ENCODE data around the gene GALC.
A peak's percentile ranks its signal among the peaks of the same experiment; 100 is the strongest.

The GALC gene

DNA sequence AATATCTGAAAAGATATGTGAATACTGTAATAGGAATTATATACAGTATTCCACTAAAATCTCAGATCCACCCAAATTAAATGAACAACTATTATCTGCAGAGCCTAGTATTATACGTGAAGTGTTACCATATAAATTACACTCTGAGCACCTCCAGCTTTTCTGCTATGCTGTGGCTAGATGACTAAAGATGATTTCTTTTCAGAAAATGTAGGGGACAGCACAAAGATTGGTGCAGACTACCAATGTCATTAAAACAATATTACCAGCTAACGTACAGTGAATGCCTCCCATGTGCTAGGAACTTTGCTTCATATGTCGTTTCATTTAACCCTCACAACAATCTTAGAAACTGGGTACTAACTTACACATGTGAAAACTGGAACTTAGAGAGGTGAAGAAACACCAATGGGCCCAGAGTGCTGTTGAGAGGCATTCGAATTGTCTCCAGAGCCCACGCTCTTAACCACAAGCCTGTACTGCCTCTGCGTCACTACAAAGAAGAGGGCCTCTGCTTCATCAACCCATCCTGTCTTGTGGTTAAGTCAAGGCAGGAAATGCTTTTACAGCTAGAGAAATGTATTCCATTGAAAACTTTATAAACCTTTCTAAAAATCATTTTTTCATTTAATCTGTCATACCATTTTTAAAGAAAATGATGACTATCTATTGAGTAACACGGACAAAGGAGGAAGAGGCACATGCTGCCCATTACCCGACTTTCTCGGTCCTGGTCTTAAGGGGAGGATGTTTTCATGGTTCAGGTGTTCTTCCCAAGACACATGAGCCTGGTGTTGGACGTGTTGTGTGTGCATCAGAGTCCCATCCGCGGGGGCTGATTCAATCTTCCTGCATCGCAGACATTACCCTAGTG is 13.2 kb upstream of the GALC start:
- peak; percentile 43 to 47 for DNase-seq (ENCODE audit: low read depth in 2 of 2)

DNA sequence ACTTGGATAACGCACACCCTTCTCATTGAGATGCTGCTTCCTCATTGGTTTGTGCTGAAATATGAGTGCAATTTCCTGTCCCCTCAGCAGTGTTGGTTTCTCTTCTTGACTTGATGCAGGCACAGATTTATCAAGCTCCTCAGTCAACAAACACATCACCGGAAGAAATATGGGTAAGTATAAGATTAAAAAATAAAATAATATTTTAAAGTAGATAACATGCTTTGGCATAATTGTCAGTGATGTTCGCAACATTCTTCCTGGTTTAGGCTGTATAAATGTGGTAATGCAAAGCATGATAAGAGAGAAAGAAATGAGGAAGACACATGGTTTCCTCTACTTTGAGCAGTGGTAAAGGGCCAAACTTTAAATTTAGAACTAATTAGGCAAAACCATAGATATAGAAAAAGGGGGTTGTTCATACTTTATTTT is 12.1 kb upstream of the GALC start, which contains the start of gene GPR65:
GPR65 (plus strand) TSS at position 86 of the 432 bp plus-strand sequence. CDS start 5,713 bp downstream, outside the sequence.
- DNase-seq (ENCODE audit: low read depth in 2 of 2), result no peak

- no peak for DNase-seq (ENCODE audit: low read depth in 2 of 2)
Measured at GRCh38 chr14:88004506-88005036, 11.6 kb upstream of the GALC start.

- no peak for DNase-seq (ENCODE audit: low read depth in 2 of 2)
Measured at GRCh38 chr14:88003425-88003824, 10.4 kb upstream of the GALC start.

DNA sequence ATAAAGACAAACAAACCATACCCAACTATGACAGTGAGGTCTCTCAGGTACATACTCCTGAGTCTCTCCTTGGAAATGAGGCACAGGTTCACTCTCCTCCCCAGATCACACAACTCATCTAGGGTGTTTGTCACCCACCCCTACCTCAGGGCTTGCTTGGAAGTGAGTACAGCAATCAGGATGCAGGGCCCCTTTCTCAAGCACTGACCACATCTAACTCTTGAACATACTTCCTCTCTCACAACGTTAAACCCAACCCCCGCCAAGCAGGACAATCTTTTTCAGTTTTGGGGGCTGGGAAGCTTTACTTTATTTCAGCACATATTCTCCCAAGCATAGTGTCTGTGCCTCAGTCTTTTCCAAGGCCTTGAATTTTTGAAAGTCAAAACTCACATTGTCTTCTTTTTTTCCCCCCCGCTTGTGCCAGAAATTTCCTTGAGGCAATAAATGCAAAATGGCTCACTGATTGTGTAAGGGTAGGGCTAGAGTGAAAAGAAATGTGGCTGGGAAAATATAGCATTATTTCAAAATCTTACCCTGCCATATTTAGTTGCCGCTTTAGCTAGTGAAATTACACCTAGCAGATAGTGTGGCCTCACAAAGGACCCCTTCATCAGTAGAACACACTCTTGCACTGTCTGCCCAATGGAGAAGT is 9.6 kb upstream of the GALC start:
- DNase-seq (ENCODE audit: low read depth in 2 of 2), result no peak

- DNase-seq (ENCODE audit: low read depth in 2 of 2), result no peak
Measured at GRCh38 chr14:87999277-87999676, 6.3 kb upstream of the GALC start.

GRCh38 chr14:87998482-87998881 is 5.5 kb upstream of the GALC start:
- DNase-seq (ENCODE audit: low read depth in 2 of 2), result no peak

DNA sequence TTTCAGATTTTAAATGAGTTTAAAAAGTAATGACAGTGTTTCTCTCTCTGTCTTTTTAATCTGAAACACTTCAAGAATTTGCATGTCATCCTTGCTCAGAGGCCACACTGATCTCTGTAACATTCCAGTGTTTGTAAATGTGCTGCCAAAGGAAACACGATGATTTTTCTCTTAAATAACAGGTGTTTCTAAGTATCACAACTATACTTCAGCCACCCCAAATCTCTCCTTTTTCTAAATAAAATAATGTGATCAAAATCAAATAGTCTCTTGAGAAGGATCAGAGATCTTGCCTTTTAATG is 3.3 kb upstream of the GALC start:
- no peak for DNase-seq (ENCODE audit: low read depth in 2 of 2)

GRCh38 chr14:87995500-87996290 is 2.7 kb upstream of the GALC start:
- no peak for DNase-seq (ENCODE audit: low read depth in 2 of 2)

- no peak for DNase-seq (ENCODE audit: low read depth in 2 of 2)
Measured at GRCh38 chr14:87994974-87995373, 2.0 kb upstream of the GALC start.

DNA sequence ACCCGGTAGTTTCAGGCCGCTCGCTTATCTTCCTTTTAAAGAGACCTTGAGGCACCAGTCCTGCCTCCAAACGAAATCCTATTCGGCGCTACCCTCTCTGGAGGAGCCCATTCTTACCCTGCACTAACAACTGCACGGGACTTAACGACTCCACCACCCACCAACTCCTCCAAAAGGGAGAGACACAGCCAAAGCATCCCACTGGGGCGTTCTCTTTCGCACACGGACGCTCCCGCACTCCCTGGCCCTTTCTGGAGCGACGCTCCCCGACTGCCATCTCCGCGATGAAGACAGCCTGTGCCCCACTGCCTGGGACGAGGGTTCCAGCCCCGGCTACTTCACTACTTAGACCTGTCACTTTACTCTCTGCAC is 650 bp downstream of the GALC start:
- DNase-seq (ENCODE audit: low read depth in 2 of 2), result peak in 1 of 2 experiments; percentile 1

- no peak for DNase-seq (ENCODE audit: low read depth in 2 of 2)
Measured at GRCh38 chr14:87990682-87991081, 2.3 kb downstream of the GALC start.

DNA sequence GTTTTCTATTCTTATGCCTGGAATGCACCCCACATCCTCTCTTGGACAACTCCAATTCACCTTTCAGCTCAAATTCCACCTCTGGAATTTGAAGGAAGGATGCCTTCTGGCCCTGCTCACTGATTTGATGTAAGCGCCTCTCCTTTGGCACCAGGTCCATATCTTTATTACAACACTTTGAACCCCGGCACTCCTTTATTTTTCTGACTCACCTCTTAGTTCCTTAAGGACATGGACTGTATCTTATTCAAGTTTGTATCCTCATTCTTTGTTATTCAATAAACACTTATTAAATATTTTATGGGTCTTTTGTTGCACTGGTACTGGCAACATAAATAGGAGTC is 3.1 kb downstream of the GALC start:
- no peak for DNase-seq (ENCODE audit: low read depth in 2 of 2)

DNA sequence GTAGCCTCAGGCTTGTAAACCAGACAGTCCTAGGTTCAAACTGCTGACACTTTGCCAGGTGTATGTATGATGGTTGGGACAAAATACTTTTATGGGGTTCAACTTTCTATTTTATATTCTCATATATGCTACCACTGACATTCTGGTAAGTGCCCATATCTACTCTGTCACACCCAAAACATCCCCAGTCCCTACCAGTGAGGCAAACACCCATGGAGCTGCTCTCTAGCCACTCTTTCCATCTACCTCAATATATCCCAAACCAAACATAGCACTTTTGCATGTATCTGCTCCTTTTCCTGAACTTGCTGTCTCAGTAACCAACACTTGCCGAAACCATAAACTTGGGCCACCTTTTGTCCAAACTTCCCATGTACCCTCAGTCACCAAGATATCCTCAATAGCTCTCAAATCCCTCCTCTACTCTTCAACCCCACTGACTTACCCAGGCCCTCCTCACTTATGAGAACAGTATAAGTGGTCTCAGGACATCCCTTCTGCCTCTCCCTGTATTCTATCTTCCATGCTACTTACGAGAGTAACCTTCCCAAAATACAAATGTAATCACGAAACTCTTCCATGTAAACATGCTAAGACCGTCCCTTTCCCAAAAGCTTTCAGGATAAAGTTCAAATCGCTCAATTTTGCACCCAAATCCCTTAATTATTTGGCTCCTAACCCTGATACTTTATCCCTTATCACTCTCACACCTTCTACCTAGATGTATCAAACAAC is 3.6 kb downstream of the GALC start:
- no peak for DNase-seq (ENCODE audit: low read depth in 2 of 2)

- no peak for DNase-seq (ENCODE audit: low read depth in 2 of 2)
Measured at GRCh38 chr14:87979689-87980088, 13.3 kb downstream of the GALC start.

GRCh38 chr14:87975636-87976035 is 17.3 kb downstream of the GALC start:
- no peak for DNase-seq (ENCODE audit: low read depth in 2 of 2)

GRCh38 chr14:87971010-87971409 is 22.0 kb downstream of the GALC start:
- no peak for DNase-seq (ENCODE audit: low read depth in 2 of 2)

- DNase-seq (ENCODE audit: low read depth in 2 of 2), result no peak
Measured at GRCh38 chr14:87967496-87967895, 25.5 kb downstream of the GALC start.

- DNase-seq (ENCODE audit: low read depth in 2 of 2), result no peak
Measured at GRCh38 chr14:87966816-87967215, 26.2 kb downstream of the GALC start.

- no peak for DNase-seq (ENCODE audit: low read depth in 2 of 2)
Measured at GRCh38 chr14:87961246-87961645, 31.7 kb downstream of the GALC start.

DNA sequence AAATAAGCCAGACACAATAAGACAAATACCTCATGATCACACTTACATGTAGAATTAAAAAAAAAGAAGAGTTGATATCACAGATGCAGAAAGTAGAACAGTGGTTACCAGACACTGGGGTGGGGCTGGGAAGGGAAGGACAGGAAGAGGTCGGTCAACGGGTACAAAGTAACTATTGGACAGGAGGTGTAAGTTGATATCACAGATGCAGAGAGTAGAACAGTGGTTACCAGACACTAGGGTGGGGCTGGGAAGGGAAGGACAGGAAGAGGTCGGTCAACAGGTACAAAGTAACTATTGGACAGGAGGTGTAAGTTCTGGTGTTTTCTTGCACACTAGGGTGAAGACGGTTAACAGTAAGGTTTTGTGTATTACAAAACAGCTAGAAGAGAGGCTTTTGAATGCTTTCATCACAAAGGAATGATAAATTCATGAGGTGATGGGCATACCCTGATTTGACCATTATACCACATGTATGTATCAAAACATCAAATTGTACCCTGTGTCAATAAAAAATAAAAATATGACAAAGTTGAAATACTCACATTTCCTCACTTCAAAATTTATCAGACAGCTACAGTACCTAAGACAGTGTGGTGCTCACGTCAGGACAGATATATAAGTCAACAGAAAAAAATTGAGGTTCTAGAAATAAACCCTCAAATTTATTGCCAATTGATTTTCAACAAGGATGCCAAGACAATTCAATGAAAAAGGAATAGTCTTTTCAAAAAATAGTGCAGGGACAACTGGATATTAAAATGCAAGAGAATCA is 32.8 kb downstream of the GALC start:
- no peak for DNase-seq (ENCODE audit: low read depth in 2 of 2)

Measured in stimulated activated CD4-positive, alpha-beta T cell treated with anti-CD3 and anti-CD28 coated beads, Interleukin-12 subunit alpha, Interleukin-12 subunit beta, amount 100 ng/mL, for 24 hours (primary cell).